ENCODE measurements around the gene GFRA1. TPM values are rescaled to one million over a fixed set of nuclear protein-coding genes. Genes with fewer than 3 reads are reported as not detected.

GFRA1 gene
- total and polyA plus RNA-seq, 5 donors, result 2.7 to 8.3 (median 6.8) TPM

GRCh38 chr10:116098411-116099022 lies 174.5 kb downstream of the GFRA1 start:
- no peak overlapping the region for H3K27ac ChIP-seq (ENCODE audit: low read length)
- DNase-seq (no peak), ATAC-seq (no peak)
- no peaks in the 10 kb centered on the region for H3K4me1 ChIP-seq (ENCODE audit: control insufficient read depth, insufficient read depth, low read length)
- H3K9me3 ChIP-seq (ENCODE audit: control insufficient read depth, low read length), result no peaks in the 10 kb centered on the region
- no peaks in the 10 kb centered on the region for H3K27me3 ChIP-seq (ENCODE audit: control insufficient read depth, insufficient read depth)
- WGBS, result 65% methylated on average over 8 of the region's 8 CpGs
- intact Hi-C loops (cut with DNase I), result no loop called here
- no peak overlapping the region for H3K4me3 ChIP-seq (ENCODE audit: low read length)

GRCh38 chr10:116097239-116097784 lies 175.7 kb downstream of the GFRA1 start:
- Histone ChIP-seq H3K4me1 (ENCODE audit: control insufficient read depth, insufficient read depth, low read length) (no peaks in the 10 kb centered on the region), H3K4me3 (ENCODE audit: low read length) (no peak overlapping the region), H3K9me3 (ENCODE audit: control insufficient read depth, low read length) (no peaks in the 10 kb centered on the region), H3K27ac (ENCODE audit: low read length) (no peak overlapping the region), H3K27me3 (ENCODE audit: control insufficient read depth, insufficient read depth) (no peaks in the 10 kb centered on the region)
- WGBS, result 86% methylated on average over 7 of the region's 7 CpGs
- DNase-seq (no peak), ATAC-seq (no peak)
- intact Hi-C loops (cut with DNase I), result no loop called here

- Histone ChIP-seq H3K9me3 (ENCODE audit: control insufficient read depth, low read length) (no peaks in the 10 kb centered on the region), H3K4me3 (ENCODE audit: low read length) (no peak overlapping the region), H3K4me1 (ENCODE audit: control insufficient read depth, insufficient read depth, low read length) (no peaks in the 10 kb centered on the region), H3K27me3 (ENCODE audit: control insufficient read depth, insufficient read depth) (no peaks in the 10 kb centered on the region), H3K27ac (ENCODE audit: low read length) (no peak overlapping the region)
- DNase-seq (no peak), ATAC-seq (no peak)
- WGBS, result 80% methylated on average over 13 of the region's 13 CpGs
- intact Hi-C loops (cut with DNase I), result no loop called here
Measured at GRCh38 chr10:116096526-116096925, 176.5 kb downstream of the GFRA1 start.

- Histone ChIP-seq H3K27ac (ENCODE audit: low read length) (no peak overlapping the region), H3K9me3 (ENCODE audit: control insufficient read depth, low read length) (no peaks in the 10 kb centered on the region), H3K4me1 (ENCODE audit: control insufficient read depth, insufficient read depth, low read length) (no peaks in the 10 kb centered on the region), H3K27me3 (ENCODE audit: control insufficient read depth, insufficient read depth) (no peaks in the 10 kb centered on the region), H3K4me3 (ENCODE audit: low read length) (no peak overlapping the region)
- WGBS, result 87% methylated on average over 6 of the region's 6 CpGs
- intact Hi-C loops (cut with DNase I), result no loop called here
- DNase-seq (no peak), ATAC-seq (no peak)
Measured at GRCh38 chr10:116094356-116094755, 178.7 kb downstream of the GFRA1 start.

- ATAC-seq, result no peak
- Histone ChIP-seq H3K27me3 (ENCODE audit: control insufficient read depth, insufficient read depth) (no peaks in the 10 kb centered on the region), H3K9me3 (ENCODE audit: control insufficient read depth, low read length) (no peaks in the 10 kb centered on the region), H3K4me3 (ENCODE audit: low read length) (no peak overlapping the region), H3K27ac (ENCODE audit: low read length) (no peak overlapping the region), H3K4me1 (ENCODE audit: control insufficient read depth, insufficient read depth, low read length) (no peaks in the 10 kb centered on the region)
- DNase-seq, result no peak
- 71% methylated on average over 9 of the region's 9 CpGs for WGBS
- intact Hi-C loops (cut with DNase I), result no loop called here
Measured at GRCh38 chr10:116093031-116093430, 180.0 kb downstream of the GFRA1 start.

GRCh38 chr10:116088985-116089384 lies 184.0 kb downstream of the GFRA1 start:
- no peaks in the 10 kb centered on the region for H3K4me1 ChIP-seq (ENCODE audit: control insufficient read depth, insufficient read depth, low read length)
- DNase-seq (no peak), ATAC-seq (no peak)
- no peaks in the 10 kb centered on the region for H3K9me3 ChIP-seq (ENCODE audit: control insufficient read depth, low read length)
- WGBS, result 78% methylated on average over 6 of the region's 6 CpGs
- H3K4me3 ChIP-seq (ENCODE audit: low read length), result no peak overlapping the region
- no peak overlapping the region for H3K27ac ChIP-seq (ENCODE audit: low read length)
- H3K27me3 ChIP-seq (ENCODE audit: control insufficient read depth, insufficient read depth), result no peaks in the 10 kb centered on the region
- intact Hi-C loops (cut with DNase I), result no loop called here

GRCh38 chr10:116085323-116085722 lies 187.7 kb downstream of the GFRA1 start:
- WGBS, result 59% methylated on average over 4 of the region's 4 CpGs
- ATAC-seq (no peak), DNase-seq (no peak)
- no peaks in the 10 kb centered on the region for H3K9me3 ChIP-seq (ENCODE audit: control insufficient read depth, low read length)
- no peaks in the 10 kb centered on the region for H3K27me3 ChIP-seq (ENCODE audit: control insufficient read depth, insufficient read depth)
- H3K4me3 ChIP-seq (ENCODE audit: low read length), result no peak overlapping the region
- intact Hi-C loops (cut with DNase I), result no loop called here
- no peak overlapping the region for H3K27ac ChIP-seq (ENCODE audit: low read length)
- no peaks in the 10 kb centered on the region for H3K4me1 ChIP-seq (ENCODE audit: control insufficient read depth, insufficient read depth, low read length)

GRCh38 chr10:116084161-116084560 lies 188.8 kb downstream of the GFRA1 start:
- 83% methylated on average over 6 of the region's 6 CpGs for WGBS
- H3K27me3 ChIP-seq (ENCODE audit: control insufficient read depth, insufficient read depth), result no peaks in the 10 kb centered on the region
- no peak overlapping the region for H3K27ac ChIP-seq (ENCODE audit: low read length)
- no peaks in the 10 kb centered on the region for H3K9me3 ChIP-seq (ENCODE audit: control insufficient read depth, low read length)
- no peak overlapping the region for H3K4me3 ChIP-seq (ENCODE audit: low read length)
- intact Hi-C loops (cut with DNase I), result no loop called here
- H3K4me1 ChIP-seq (ENCODE audit: control insufficient read depth, insufficient read depth, low read length), result no peaks in the 10 kb centered on the region
- ATAC-seq (no peak), DNase-seq (no peak)

GRCh38 chr10:116083226-116083762 lies 189.7 kb downstream of the GFRA1 start:
- Histone ChIP-seq H3K27ac (ENCODE audit: low read length) (no peak overlapping the region), H3K27me3 (ENCODE audit: control insufficient read depth, insufficient read depth) (no peaks in the 10 kb centered on the region), H3K4me3 (ENCODE audit: low read length) (no peak overlapping the region), H3K4me1 (ENCODE audit: control insufficient read depth, insufficient read depth, low read length) (no peaks in the 10 kb centered on the region), H3K9me3 (ENCODE audit: control insufficient read depth, low read length) (no peaks in the 10 kb centered on the region)
- 86% methylated on average over 8 of the region's 8 CpGs for WGBS
- DNase-seq (no peak), ATAC-seq (no peak)
- intact Hi-C loops (cut with DNase I), result no loop called here

- H3K27me3 ChIP-seq (ENCODE audit: control insufficient read depth, insufficient read depth), result no peaks in the 10 kb centered on the region
- H3K4me1 ChIP-seq (ENCODE audit: control insufficient read depth, insufficient read depth, low read length), result no peaks in the 10 kb centered on the region
- H3K4me3 ChIP-seq (ENCODE audit: low read length), result no peak overlapping the region
- intact Hi-C loops (cut with DNase I), result no loop called here
- WGBS, result 80% methylated on average over 3 of the region's 3 CpGs
- DNase-seq (no peak), ATAC-seq (no peak)
- no peak overlapping the region for H3K27ac ChIP-seq (ENCODE audit: low read length)
- H3K9me3 ChIP-seq (ENCODE audit: control insufficient read depth, low read length), result no peaks in the 10 kb centered on the region
Measured at GRCh38 chr10:116082762-116083161, 190.2 kb downstream of the GFRA1 start.

GRCh38 chr10:116082206-116082605 lies 190.8 kb downstream of the GFRA1 start:
- 83% methylated on average over 8 of the region's 8 CpGs for WGBS
- DNase-seq (no peak), ATAC-seq (no peak)
- Histone ChIP-seq H3K4me1 (ENCODE audit: control insufficient read depth, insufficient read depth, low read length) (no peaks in the 10 kb centered on the region), H3K4me3 (ENCODE audit: low read length) (no peak overlapping the region), H3K9me3 (ENCODE audit: control insufficient read depth, low read length) (no peaks in the 10 kb centered on the region), H3K27ac (ENCODE audit: low read length) (no peak overlapping the region), H3K27me3 (ENCODE audit: control insufficient read depth, insufficient read depth) (no peaks in the 10 kb centered on the region)
- intact Hi-C loops (cut with DNase I), result no loop called here
